ENCODE measurements around the gene LYST. TPM values are rescaled to one million over a fixed set of nuclear protein-coding genes. Genes with fewer than 3 reads are reported as not detected.

Gene LYST
- total RNA-seq, 1 experiment from 2014 or later = 4.8 TPM

DNA sequence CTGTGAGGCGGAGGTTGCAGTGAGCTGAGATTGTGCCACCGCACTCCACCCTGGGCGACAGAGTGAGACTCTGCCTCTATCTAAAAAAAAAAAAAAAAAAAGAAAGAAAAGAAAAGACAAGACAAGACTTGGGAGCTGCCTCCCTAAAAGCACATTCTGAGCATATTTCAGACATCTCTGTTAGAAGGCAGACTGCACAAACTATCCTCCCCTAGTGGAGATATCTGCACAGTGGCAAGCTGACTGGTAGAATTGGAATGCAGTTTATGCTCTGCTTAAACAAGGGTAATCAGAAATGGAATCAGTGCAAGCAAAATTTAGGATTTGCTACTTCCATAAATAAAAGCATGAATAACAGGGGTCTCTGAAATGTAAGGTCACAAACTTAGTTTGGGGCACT, 248.9 kb downstream of the LYST start:
- H3K27me3 ChIP-seq (ENCODE audit: low read length) = no peaks in the 10 kb centered on the region
- ChIA-PET CTCF (no interaction called here), POLR2A (ENCODE audit: unreplicated experiment) (no interaction called here)
- no TSS peak for BruUV-seq (replicated peaks)
- H3K9me3 ChIP-seq (ENCODE audit: low read length) = no peaks in the 10 kb centered on the region
- no peak for TF ChIP-seq EZH2phosphoT487 (IDR thresholded peaks at IDR 0.05; ENCODE audit: borderline replicate concordance, low read length)
- no peak for TF ChIP-seq EZH2 (IDR thresholded peaks at IDR 0.05; ENCODE audit: low read length, unreplicated experiment)
- TF ChIP-seq, protein P1, sequence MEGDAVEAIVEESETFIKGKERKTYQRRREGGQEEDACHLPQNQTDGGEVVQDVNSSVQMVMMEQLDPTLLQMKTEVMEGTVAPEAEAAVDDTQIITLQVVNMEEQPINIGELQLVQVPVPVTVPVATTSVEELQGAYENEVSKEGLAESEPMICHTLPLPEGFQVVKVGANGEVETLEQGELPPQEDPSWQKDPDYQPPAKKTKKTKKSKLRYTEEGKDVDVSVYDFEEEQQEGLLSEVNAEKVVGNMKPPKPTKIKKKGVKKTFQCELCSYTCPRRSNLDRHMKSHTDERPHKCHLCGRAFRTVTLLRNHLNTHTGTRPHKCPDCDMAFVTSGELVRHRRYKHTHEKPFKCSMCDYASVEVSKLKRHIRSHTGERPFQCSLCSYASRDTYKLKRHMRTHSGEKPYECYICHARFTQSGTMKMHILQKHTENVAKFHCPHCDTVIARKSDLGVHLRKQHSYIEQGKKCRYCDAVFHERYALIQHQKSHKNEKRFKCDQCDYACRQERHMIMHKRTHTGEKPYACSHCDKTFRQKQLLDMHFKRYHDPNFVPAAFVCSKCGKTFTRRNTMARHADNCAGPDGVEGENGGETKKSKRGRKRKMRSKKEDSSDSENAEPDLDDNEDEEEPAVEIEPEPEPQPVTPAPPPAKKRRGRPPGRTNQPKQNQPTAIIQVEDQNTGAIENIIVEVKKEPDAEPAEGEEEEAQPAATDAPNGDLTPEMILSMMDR (conservative IDR thresholded peaks at IDR 0.05; ENCODE audit: low read depth, low read length) = peak; percentile 32; the same call in 1 of the 2 replicates
- H3F3A ChIP-seq (ENCODE audit: low read length, unreplicated experiment) = no peaks in the 10 kb centered on the region
- H3K4me2 ChIP-seq (ENCODE audit: low read length) = no peak overlapping the region
- DNase-seq (peak; percentile 26), ATAC-seq (peak; percentile 71)
- no peaks in the 10 kb centered on the region for H3K79me2 ChIP-seq (ENCODE audit: low read length)
- no peaks in the 10 kb centered on the region for H3K36me3 ChIP-seq (ENCODE audit: low read depth, low read length)
- no peaks in the 10 kb centered on the region for H3K4me1 ChIP-seq (ENCODE audit: insufficient read depth, low read length)
- no peak overlapping the region for H3K27ac ChIP-seq (ENCODE audit: low read length)
- no peak overlapping the region for H2AFZ ChIP-seq (ENCODE audit: low read length)
- H3K9me2 ChIP-seq (replicated peaks; ENCODE audit: low read length) = no peaks in the 10 kb centered on the region
- no peak overlapping the region for H3K4me3 ChIP-seq (ENCODE audit: low read length)
- H3K9ac ChIP-seq (ENCODE audit: low read length) = no peak overlapping the region
- no peaks in the 10 kb centered on the region for H4K20me1 ChIP-seq (ENCODE audit: low read length)
- intact Hi-C loops (cut with micrococcal nuclease) = no loop called here

DNA sequence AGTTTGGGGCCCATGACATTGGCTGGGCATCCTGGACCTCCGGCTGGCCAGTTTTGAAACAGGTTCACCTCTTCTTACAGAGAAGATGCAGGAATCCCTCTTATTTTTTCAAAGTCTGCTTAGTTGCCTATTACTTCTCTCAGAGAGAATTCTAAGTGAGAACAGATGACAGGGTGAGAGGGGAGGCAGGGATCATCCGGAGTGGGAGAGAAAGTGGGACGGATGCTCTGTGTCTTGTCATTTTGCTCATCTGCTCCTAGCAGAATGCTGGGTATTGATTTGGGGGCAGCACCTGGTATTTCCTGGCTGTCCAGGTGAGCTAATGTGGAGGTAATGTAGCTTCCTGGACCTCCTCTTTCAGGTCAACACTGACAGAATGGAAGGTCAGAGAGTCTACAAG, 249.6 kb downstream of the LYST start:
- Histone ChIP-seq H3K9me2 (replicated peaks; ENCODE audit: low read length) (no peaks in the 10 kb centered on the region), H3F3A (ENCODE audit: low read length, unreplicated experiment) (no peaks in the 10 kb centered on the region), H3K4me3 (ENCODE audit: low read length) (no peak overlapping the region), H3K4me2 (ENCODE audit: low read length) (no peak overlapping the region), H3K4me1 (ENCODE audit: insufficient read depth, low read length) (no peaks in the 10 kb centered on the region), H3K79me2 (ENCODE audit: low read length) (no peaks in the 10 kb centered on the region), H3K9me3 (ENCODE audit: low read length) (no peaks in the 10 kb centered on the region), H2AFZ (ENCODE audit: low read length) (no peak overlapping the region), H3K27me3 (ENCODE audit: low read length) (no peaks in the 10 kb centered on the region), H4K20me1 (ENCODE audit: low read length) (no peaks in the 10 kb centered on the region), H3K27ac (ENCODE audit: low read length) (no peak overlapping the region), H3K36me3 (ENCODE audit: low read depth, low read length) (no peaks in the 10 kb centered on the region), H3K9ac (ENCODE audit: low read length) (no peak overlapping the region)
- ChIA-PET POLR2A (ENCODE audit: unreplicated experiment) (no interaction called here), CTCF (no interaction called here)
- ATAC-seq (no peak), DNase-seq (no peak)
- BruUV-seq (replicated peaks) = no TSS peak
- no peak for TF ChIP-seq EZH2phosphoT487 (IDR thresholded peaks at IDR 0.05; ENCODE audit: borderline replicate concordance, low read length)
- TF ChIP-seq EZH2 (IDR thresholded peaks at IDR 0.05; ENCODE audit: low read length, unreplicated experiment) = no peak
- TF ChIP-seq, protein P1 (conservative IDR thresholded peaks at IDR 0.05; ENCODE audit: low read depth, low read length) = no peak
- intact Hi-C loops (cut with micrococcal nuclease) = no loop called here

DNA sequence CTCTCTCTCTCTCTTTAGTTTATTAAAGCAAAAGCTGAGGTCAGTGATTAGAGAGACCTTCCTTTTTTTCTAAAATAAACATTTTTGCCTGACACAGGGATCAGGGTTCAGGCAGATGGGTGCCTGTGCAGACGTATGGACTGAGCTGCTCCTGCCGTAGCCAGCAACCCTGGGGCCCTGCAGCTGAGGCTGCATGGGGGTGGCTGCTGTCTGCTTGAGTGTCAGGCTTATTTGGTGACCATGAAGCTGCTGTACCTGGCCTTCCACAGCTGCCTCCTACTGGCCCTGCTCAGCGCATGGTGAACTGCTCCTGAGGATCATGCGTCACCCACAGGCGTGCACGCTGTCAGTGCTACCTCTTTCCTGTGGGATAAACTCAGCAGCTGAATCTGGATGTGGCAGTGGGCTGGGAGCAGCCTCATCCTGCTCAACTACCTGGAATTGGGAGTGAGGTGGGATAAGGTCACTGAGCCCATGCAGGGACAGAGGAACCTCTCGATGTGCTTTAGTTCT, 252.2 kb downstream of the LYST start:
- BruUV-seq (replicated peaks) = no TSS peak
- CTCF ChIA-PET = no interaction called here

More for the DNA sequence above, 252.2 kb downstream of the LYST start:
- Histone ChIP-seq H3K27me3 (ENCODE audit: low read length) (no peaks in the 10 kb centered on the region), H3K27ac (ENCODE audit: low read length) (no peak overlapping the region), H3K4me1 (ENCODE audit: insufficient read depth, low read length) (no peaks in the 10 kb centered on the region), H3F3A (ENCODE audit: low read length, unreplicated experiment) (no peaks in the 10 kb centered on the region), H3K4me3 (ENCODE audit: low read length) (no peak overlapping the region), H3K4me2 (ENCODE audit: low read length) (no peak overlapping the region), H2AFZ (ENCODE audit: low read length) (no peak overlapping the region), H4K20me1 (ENCODE audit: low read length) (no peaks in the 10 kb centered on the region), H3K9me3 (ENCODE audit: low read length) (no peaks in the 10 kb centered on the region), H3K9me2 (replicated peaks; ENCODE audit: low read length) (no peaks in the 10 kb centered on the region), H3K36me3 (ENCODE audit: low read depth, low read length) (no peaks in the 10 kb centered on the region), H3K79me2 (ENCODE audit: low read length) (no peaks in the 10 kb centered on the region), H3K9ac (ENCODE audit: low read length) (no peak overlapping the region)
- intact Hi-C loops (cut with micrococcal nuclease) = no loop called here
- DNase-seq (no peak), ATAC-seq (no peak)
- POLR2A ChIA-PET (ENCODE audit: unreplicated experiment) = no interaction called here
- no peak for TF ChIP-seq EZH2phosphoT487 (IDR thresholded peaks at IDR 0.05; ENCODE audit: borderline replicate concordance, low read length)
- no peak for TF ChIP-seq EZH2 (IDR thresholded peaks at IDR 0.05; ENCODE audit: low read length, unreplicated experiment)
- TF ChIP-seq, protein P1 (conservative IDR thresholded peaks at IDR 0.05; ENCODE audit: low read depth, low read length) = no peak
